ENCODE measurements around the gene SZRD1. TPM values are rescaled to one million over a fixed set of nuclear protein-coding genes. Genes with fewer than 3 reads are reported as not detected.

Gene SZRD1
- total RNA-seq, 1 experiment from 2014 or later: 175 TPM

GRCh38 chr1:16434501-16434900, 67.5 kb downstream of the SZRD1 start:
- in situ Hi-C loops (cut with HindIII; ENCODE audit: low pct_unique_long_range_greater_than_20kb, low sequenced_read_pairs): no loop called here
- ATAC-seq (no peak), DNase-seq (ENCODE audit: low read depth, low spot score) (no peak)
- POLR2A ChIA-PET: interaction anchor here (0.6 to 0.7 kb wide), 2 partner anchors 43 to 64 kb away, joined by 5 to 7 read pairs; no protein-coding TSS in a partner anchor
- Histone ChIP-seq H3K9me3 (ENCODE audit: control insufficient read depth, insufficient read depth, low read depth, low read length) (no peaks in the 10 kb centered on the region), H3K4me3 (ENCODE audit: low read depth in 2 of 2, low read length in 2 of 2) (no peak overlapping the region), H3K36me3 (ENCODE audit: control insufficient read depth, insufficient read depth, low read length) (no peaks in the 10 kb centered on the region), H3K27me3 (ENCODE audit: control insufficient read depth, insufficient read depth, low read length) (no peaks in the 10 kb centered on the region), H3K4me1 (ENCODE audit: control insufficient read depth, insufficient read depth, low read length) (no peaks in the 10 kb centered on the region), H3K27ac (ENCODE audit: low read length) (no peak overlapping the region)
- CTCF ChIA-PET: no interaction called here
- BruUV-seq (replicated peaks): no TSS peak
- TF ChIP-seq POLR2AphosphoS5 (IDR thresholded peaks at IDR 0.05; ENCODE audit: low read depth, low read length): no peak
- no peak for TF ChIP-seq TCF7L2 (IDR thresholded peaks at IDR 0.05; ENCODE audit: low read depth, low read length)
- no peak for TF ChIP-seq CTCF (IDR thresholded peaks at IDR 0.05)
- intact Hi-C loops (cut with micrococcal nuclease; ENCODE audit: unreplicated experiment): no loop called here

- BruUV-seq (replicated peaks): no TSS peak
- in situ Hi-C loops (cut with HindIII; ENCODE audit: low pct_unique_long_range_greater_than_20kb, low sequenced_read_pairs): no loop called here
- H3K9me3 ChIP-seq (ENCODE audit: control insufficient read depth, insufficient read depth, low read depth, low read length): no peaks in the 10 kb centered on the region
- no peak within 1 kb of the TSS for H3K27ac ChIP-seq (ENCODE audit: low read length)
- DNase-seq (ENCODE audit: low read depth, low spot score) (no peak), ATAC-seq (no peak)
- CTCF ChIA-PET: no interaction called here
- no peaks in the 10 kb centered on the region; the same call in 1 of the 2 replicates for H3K36me3 ChIP-seq (ENCODE audit: control insufficient read depth, insufficient read depth, low read length)
- POLR2A ChIA-PET: no interaction called here
- intact Hi-C loops (cut with micrococcal nuclease; ENCODE audit: unreplicated experiment): no loop called here
- H3K27me3 ChIP-seq (ENCODE audit: control insufficient read depth, insufficient read depth, low read length): no peaks in the 10 kb centered on the region
- no peaks in the 10 kb centered on the region for H3K4me1 ChIP-seq (ENCODE audit: control insufficient read depth, insufficient read depth, low read length)
- no peak within 1 kb of the TSS for H3K4me3 ChIP-seq (ENCODE audit: low read depth in 2 of 2, low read length in 2 of 2)
- TF ChIP-seq SIN3A (IDR thresholded peaks at IDR 0.05; ENCODE audit: borderline replicate concordance, insufficient read depth, low read depth, low read length) (no peak), POLR2AphosphoS5 (IDR thresholded peaks at IDR 0.05; ENCODE audit: low read depth, low read length) (no peak), REST (IDR thresholded peaks at IDR 0.05; ENCODE audit: insufficient read depth in 1 of 2, low read depth in 2 of 2, low read length in 1 of 2) (no peak), TCF7L2 (IDR thresholded peaks at IDR 0.05; ENCODE audit: low read depth, low read length) (no peak), CTCF (IDR thresholded peaks at IDR 0.05) (no peak)
These were observed 70.0 kb downstream of the SZRD1 start, which contains the start of gene SPATA21 for GRCh38 chr1:16436946-16437474. Gene SPATA21 (minus strand): TSS chr1:16437424. CDS start chr1:16431371, 6,053 bp downstream.

All from Panc1 (cell line).